Amniotic stem cell (primary cell): ENCODE measurements around the gene SIGLEC1.

ENCODE experiments used
- DNase-seq: peaks from one replicate; lab custom pipeline; 2025; lab: John Stamatoyannopoulos, UW

SIGLEC1 gene

DNA sequence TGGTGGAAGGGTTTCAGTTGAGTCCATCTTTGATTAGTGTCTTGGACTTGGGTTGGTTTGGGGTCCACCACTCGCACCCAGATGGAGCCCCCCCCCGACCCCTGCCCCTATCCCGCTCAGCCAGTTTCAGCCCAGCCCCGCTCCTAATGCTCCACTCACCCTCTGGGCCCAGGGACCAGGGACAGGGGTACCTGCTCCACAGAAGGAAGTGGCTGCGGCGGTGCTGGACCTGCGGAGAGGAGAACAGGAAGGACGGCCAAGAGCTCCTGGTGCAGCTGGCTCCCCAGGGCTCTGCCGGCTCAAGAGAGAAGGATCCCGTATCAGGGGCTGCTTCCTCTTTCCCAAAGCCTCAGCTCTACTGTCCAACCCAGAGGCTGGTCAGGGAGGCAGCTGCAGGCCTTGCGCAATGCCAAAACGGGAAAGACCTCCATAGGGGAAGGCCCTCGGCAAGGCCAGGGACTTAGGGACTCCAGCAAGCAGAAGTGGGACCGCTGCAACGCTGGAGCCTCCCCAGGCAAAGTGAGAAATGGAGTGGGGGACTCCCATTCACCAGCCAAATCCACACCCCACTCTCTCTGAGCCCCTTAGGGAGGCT, at the start of gene SIGLEC1:
Gene SIGLEC1, minus strand, starts transcription at position 322 of the 595 bp plus-strand sequence. CDS start 5,472 bp downstream, outside the sequence.
- no peak for DNase-seq

DNA sequence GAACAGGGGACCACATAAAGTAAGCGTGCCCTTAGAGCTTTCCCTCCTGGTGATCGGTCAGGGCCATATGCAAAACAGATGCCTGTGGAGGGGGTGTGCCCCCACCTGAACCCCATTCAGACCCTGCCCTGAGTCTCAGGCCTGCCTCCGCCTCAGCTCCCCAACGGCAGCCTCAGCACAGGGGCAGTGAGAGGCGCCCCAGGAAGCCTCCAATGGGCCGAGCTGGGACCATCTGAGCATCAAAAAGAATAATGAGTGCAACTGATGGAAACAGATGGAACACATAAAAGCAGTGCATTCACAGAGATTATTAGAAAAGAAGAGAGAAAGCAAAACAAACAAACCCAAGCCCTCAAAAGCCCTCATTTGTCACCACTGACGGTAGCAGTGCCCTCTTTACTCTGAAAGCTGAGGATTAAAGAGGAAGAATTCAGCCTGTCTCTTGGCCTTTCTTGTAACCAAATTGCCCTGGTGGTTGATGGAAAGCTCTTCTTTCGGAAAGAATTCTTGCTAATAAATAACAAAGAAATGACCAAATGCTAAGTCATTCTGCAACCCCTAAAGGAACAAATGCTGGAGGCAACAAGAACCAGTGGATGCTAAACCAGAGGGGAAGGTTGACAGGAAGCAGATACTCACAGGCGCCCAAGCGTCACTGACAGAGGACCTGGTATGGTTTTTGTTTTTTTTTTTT, 48.4 kb upstream of the SIGLEC1 start:
- no peak for DNase-seq

DNA sequence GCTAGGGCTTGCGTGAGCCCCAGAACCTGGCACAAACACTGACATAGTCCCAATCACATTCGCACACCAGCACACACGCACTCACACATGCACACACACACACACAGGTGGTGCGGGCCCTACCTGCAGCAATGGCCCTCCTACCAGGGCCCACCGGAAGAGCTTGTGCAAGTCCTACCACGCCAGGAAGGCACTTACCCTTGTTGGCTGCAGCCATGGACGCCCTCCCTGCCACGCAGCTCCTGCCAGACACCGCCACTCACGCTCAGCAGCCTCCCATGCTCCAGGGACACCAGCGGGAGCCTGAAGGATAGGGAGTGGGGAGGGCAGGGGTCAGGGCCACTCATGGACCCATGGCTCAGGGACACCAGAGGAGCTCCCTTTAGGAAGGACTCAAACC, 47.5 kb upstream of the SIGLEC1 start:
- DNase-seq = no peak

DNA sequence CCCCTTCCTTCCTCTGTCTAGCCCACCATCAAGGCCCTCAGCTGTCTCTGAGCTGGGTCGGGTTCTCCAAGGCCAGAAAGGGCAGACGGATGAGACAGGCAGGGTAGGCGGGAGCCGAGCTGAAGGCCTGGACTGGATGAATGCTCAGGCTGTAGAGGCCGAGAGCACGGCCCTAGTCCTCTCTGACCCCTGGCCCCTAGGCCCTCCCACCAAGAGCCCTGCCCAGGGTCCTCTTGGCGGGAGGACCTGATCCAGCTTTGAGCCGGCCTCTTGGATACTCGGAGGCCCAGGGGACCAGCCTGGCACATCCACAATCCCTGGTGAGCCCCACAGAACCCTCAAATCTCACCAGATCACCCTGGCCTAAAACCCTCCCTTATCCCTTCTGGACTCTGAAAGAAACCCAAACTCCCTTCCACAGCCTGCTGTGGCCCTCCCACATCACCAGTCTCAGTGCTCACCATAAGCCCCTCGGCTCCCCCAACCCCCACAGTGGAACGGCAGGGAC, 47.0 kb upstream of the SIGLEC1 start:
- DNase-seq = no peak

DNA sequence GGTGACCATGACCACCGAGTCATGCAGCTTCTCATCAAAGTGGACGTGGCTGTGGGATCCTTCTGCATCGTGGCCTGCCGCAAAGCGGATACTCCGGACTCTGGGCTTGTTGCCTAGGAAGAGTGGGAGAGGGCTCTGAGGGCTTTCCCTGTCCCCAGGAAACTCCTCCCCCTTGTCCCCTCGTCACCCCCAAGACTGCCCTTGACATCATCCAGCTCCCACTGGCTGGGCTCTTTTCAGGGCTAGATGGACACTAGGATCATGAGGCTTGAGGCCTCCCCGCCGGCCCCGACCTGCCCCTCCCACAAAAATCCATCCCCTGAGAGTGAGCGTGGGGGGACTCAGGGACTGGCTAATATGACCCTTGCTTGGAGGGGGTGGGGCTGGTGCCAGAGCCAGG, 46.2 kb upstream of the SIGLEC1 start:
- DNase-seq = no peak

GRCh38 chr20:3757268-3757667, 44.9 kb upstream of the SIGLEC1 start:
- DNase-seq = no peak

- no peak for DNase-seq
Observed at GRCh38 chr20:3755814-3756480, 43.5 kb upstream of the SIGLEC1 start.

- DNase-seq = no peak
Observed at GRCh38 chr20:3755269-3755668, 42.9 kb upstream of the SIGLEC1 start.

- DNase-seq = no peak
Observed at GRCh38 chr20:3754276-3754630, 41.9 kb upstream of the SIGLEC1 start.

DNA sequence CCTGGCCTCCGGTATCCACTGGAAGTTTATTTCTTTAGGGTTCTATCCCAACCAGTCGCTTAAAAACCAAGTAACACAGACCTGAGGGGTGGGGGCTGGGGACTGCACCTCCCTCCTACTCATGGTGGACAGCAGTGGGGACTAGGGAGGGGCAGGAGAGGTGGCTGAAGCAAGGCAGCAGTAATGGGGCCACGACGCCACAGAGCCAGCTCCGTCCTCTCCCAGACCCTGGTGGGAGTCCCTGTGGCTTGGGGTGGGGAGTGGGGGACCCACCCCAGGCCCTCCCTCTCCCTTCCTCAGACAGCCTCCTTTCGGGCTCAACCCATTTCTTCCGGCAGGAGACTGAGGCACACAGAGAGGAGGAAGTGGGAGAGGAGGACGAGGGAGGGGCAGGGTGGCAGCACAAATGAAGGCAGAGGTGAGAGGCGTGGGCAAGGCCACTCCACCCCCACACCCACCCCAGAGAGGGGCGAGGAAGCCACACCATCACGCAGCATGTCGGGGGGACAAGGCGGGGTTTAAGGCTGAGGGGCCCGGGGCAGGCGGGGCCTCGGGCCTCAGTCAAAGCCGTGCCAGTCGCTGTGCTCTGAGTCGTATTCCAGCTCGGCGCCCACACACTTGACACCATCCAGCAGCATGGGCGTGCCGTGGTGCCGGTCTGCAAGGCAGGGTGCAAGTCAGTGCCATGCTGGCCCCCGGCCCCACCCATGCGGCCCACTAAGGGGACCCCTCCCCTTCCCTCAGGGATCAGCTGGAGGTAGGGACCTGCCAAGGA, 41.3 kb upstream of the SIGLEC1 start:
- no peak for DNase-seq

DNA sequence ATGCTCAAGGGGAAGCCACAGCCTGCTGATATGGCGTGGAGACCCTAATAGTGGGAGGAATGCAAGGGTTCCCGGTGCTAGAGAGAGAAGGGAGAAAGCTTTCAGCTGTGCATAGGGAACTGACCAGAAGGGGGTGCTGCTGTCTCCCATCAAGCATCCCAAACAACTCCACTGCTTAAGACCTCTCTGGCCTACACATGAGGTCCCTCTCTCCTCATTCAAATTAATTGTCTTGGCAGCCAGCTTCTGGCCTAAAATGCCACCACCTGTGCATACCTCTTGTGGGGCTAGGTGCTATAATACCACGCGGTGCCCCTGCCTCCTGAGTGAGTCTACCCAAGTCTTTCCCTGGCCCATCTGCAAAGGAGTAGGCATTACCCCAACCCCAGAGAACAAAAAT, 40.7 kb upstream of the SIGLEC1 start:
- DNase-seq = peak; percentile 7

- no peak for DNase-seq
Observed at GRCh38 chr20:3752386-3752759, 40.0 kb upstream of the SIGLEC1 start.

- no peak for DNase-seq
Observed at GRCh38 chr20:3751675-3752385, 39.4 kb upstream of the SIGLEC1 start.

DNA sequence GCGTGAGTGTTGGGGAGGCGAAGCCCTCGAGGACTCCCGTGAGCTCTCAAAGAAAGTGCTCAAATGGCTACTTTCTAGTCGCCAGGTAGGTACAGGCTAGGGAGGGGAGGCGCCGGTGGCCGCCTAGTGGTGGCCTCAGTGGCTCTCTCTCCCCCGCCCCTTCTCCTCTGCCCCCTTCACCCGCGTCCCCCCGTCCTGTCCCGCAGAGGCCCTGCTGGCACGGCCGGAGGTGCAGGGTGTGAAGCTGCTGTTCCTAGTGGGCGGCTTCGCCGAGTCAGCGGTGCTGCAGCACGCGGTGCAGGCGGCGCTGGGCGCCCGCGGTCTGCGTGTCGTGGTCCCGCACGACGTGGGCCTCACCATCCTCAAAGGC, 38.9 kb upstream of the SIGLEC1 start:
- no peak for DNase-seq

DNA sequence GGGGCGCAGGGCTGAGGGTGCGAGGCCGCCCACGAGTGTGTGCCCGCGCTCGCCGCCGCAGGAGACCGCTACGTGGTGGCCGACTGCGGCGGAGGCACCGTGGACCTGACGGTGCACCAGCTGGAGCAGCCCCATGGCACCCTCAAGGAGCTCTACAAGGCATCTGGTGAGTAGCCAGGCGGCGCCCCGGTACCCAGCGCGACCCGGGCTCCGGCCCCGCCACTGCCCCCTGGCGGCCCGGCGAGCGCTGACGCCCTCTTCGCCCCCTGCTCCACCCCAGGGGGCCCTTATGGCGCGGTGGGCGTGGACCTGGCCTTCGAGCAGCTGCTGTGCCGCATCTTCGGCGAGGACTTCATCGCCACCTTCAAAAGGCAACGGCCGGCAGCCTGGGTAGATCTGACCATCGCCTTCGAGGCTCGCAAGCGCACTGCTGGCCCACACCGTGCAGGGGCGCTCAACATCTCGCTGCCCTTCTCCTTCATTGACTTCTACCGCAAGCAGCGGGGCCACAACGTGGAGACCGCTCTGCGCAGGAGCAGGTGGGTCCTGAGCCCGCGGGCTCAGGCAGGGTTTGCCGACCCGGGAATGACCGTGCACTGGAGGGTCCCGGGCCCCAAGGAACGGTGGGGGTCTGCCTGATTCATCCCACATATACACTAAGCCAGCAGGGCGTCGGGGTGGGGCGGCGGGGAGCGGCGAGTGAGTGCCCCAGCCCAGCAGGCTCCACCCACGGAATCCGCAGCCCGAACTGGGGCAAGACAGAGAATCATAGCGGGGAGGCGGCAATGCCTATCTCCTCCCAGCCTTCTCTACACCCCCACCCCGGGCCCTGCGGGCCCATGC, 37.5 kb upstream of the SIGLEC1 start:
- DNase-seq = no peak

- no peak for DNase-seq
Observed at GRCh38 chr20:3749087-3749688, 36.8 kb upstream of the SIGLEC1 start.

GRCh38 chr20:3748073-3748472, 35.7 kb upstream of the SIGLEC1 start:
- DNase-seq = no peak

GRCh38 chr20:3747471-3747870, 35.1 kb upstream of the SIGLEC1 start:
- DNase-seq = no peak

DNA sequence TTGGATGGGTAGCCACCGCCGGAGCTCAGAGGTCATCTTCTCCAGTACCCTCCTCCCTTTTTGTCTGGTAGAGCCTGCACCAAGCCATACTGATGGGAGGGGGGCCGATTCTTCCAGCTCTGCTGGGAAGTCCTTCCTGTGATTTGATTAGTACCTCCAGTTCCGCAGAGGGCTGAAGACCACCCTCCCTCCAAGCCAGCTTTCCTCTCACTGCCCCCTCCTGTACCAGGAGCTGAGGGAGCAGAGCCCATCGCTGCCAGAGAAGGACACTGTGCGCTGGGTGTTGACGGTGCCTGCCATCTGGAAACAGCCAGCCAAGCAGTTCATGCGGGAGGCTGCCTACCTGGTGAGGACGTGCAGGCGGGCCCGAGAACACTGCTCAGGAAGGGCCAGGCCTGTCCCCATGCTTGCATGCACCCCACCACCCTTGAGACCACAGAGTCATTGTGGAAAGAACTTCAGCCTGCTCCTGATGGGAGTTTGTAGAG, 33.3 kb upstream of the SIGLEC1 start:
- no peak for DNase-seq
